HCT116 (cell line): ENCODE data around the gene ADIPOR1. TPM values are rescaled to one million over a fixed set of nuclear protein-coding genes. Genes with fewer than 3 reads are reported as not detected.
A peak's percentile ranks its signal among the peaks of the same experiment; 100 is the strongest.

Experiments
- ATAC-seq: fragments of 200-7000 bp; cut with Tn5 transposase; 2 replicates; pipeline ENCODE4 v1.9.1; 2020; ENCODE audit warnings: mild to moderate bottlenecking, moderate library complexity
- BruUV-seq: library from RNA; stranded (reverse); fragments of 400-500 nt; replicated peaks from 2 replicates; lab custom pipeline; 2021; lab: Mats Ljungman, UMichigan
- CTCF ChIA-PET: fragments of 300-600 bp; sonication (Branson Sonifier 250); formaldehyde crosslinking; loops from one replicate; lab custom pipeline; 2021; ENCODE audit warnings: antibody characterized with exemption; lab: Charles Lee
- POLR2A ChIA-PET: fragments of 300-600, 350-600 bp; sonication (Branson Sonifier 250); formaldehyde crosslinking; loops from one replicate; lab custom pipeline; 2021; ENCODE audit warnings: antibody characterized with exemption; lab: Charles Lee
- RAD21 ChIA-PET, 2 experiments: fragments of 300-600 bp; sonication (Branson Sonifier 250); formaldehyde crosslinking; loops; one replicate each; lab custom pipeline; 2023; ENCODE audit warnings: low total read pairs in 2 of 2; ENCODE audit not compliant: uncharacterized antibody in 2 of 2, unreplicated experiment in 2 of 2, low non-redundant PET in 1 of 2; lab: Charles Lee
- DNase-seq: peaks from one replicate; pipeline ENCODE4 v3.0.0-alpha.2; 2010; ENCODE audit warnings: low read depth, low spot score
- H2AFZ ChIP-seq: fragments of 200-600 bp; shearing (Covaris generic), sonication (generic); 2 replicates; pipeline ENCODE4 v1.6.1; 2017; ENCODE audit warnings: low read depth, mixed run types, mixed read lengths, antibody characterized with exemption, low read length; ENCODE audit not compliant: poor library complexity, severe bottlenecking
- H3K27ac ChIP-seq: 2 replicates; pipeline ENCODE4 v1.5.1; 2012; ENCODE audit warnings: low read depth, low read length
- H3K27me3 ChIP-seq: fragments of 200-600 bp; sonication (generic); 2 replicates; pipeline ENCODE4 v1.6.1; 2016; ENCODE audit warnings: mixed run types, low read length, mixed read lengths; ENCODE audit not compliant: insufficient read depth
- H3K36me3 ChIP-seq, 2 experiments: fragments of 200-500 bp in 1 of 2; fragments of 200-600 bp in 1 of 2; sonication (Bioruptor generic) in 1 of 2; sonication (generic) in 1 of 2; 2 replicates each; pipeline versions ENCODE4 v1.5.1 to v1.6.1; 2014 to 2016; ENCODE audit warnings: low read length in 2 of 2, inconsistent platforms in 1 of 2, mixed read lengths in 1 of 2, mixed run types in 1 of 2; ENCODE audit not compliant: insufficient read depth in 2 of 2, control insufficient read depth in 1 of 2
- H3K4me1 ChIP-seq, 2 experiments: fragments of 200-600 bp in 1 of 2; sonication (generic) in 1 of 2; 2 replicates each; pipeline versions ENCODE4 v1.5.1 to v1.6.1; 2012 to 2017; ENCODE audit warnings: low read length in 2 of 2, inconsistent platforms in 1 of 2, mild to moderate bottlenecking in 1 of 2, mixed read lengths in 1 of 2, mixed run types in 1 of 2, moderate library complexity in 1 of 2; ENCODE audit not compliant: insufficient read depth in 2 of 2, control insufficient read depth in 1 of 2
- H3K4me2 ChIP-seq: fragments of 200-600 bp; sonication (generic); 2 replicates; pipeline ENCODE4 v1.6.1; 2017; ENCODE audit warnings: mixed run types, low read length, mixed read lengths
- H3K4me3 ChIP-seq, 2 experiments: fragments of 200-600 bp in 1 of 2; sonication (generic) in 1 of 2; replicated peaks in 1 of 2; 2 replicates each; pipeline ENCODE4 v1.5.1; 2011 to 2016; ENCODE audit warnings: low read length in 2 of 2, control low read depth in 1 of 2, low read depth in 1 of 2, mild to moderate bottlenecking in 1 of 2, mixed read lengths in 1 of 2, mixed run types in 1 of 2
- H3K79me2 ChIP-seq: fragments of 200-600 bp; sonication (generic); 2 replicates; pipeline ENCODE4 v1.6.1; 2017; ENCODE audit warnings: mild to moderate bottlenecking, mixed run types, low read length, moderate library complexity, mixed read lengths; ENCODE audit not compliant: insufficient read depth
- H3K9ac ChIP-seq: fragments of 200-600 bp; sonication (generic); 2 replicates; pipeline ENCODE4 v1.6.1; 2016; ENCODE audit warnings: low read length, mixed read lengths
- H3K9me2 ChIP-seq: fragments of 200-600 bp; sonication (generic), shearing (Covaris generic); 2 replicates; pipeline ENCODE4 v1.6.1; 2017; ENCODE audit warnings: mixed run types, mild to moderate bottlenecking, moderate library complexity; ENCODE audit not compliant: insufficient read depth
- H3K9me3 ChIP-seq, 2 experiments: fragments of 200-500 bp in 1 of 2; fragments of 200-600 bp in 1 of 2; sonication (Bioruptor generic) in 1 of 2; sonication (generic) in 1 of 2; 2 replicates each; pipeline ENCODE4 v1.6.1; 2014 to 2017; ENCODE audit warnings: low read length in 2 of 2, mixed read lengths in 2 of 2, inconsistent platforms in 1 of 2, low read depth in 1 of 2, mild to moderate bottlenecking in 1 of 2, mixed run types in 1 of 2, moderate library complexity in 1 of 2; ENCODE audit not compliant: control insufficient read depth in 1 of 2, insufficient read depth in 1 of 2
- H4K20me1 ChIP-seq: fragments of 200-600 bp; sonication (generic), shearing (Covaris generic); 2 replicates; pipeline ENCODE4 v1.6.1; 2017; ENCODE audit warnings: mixed run types, mild to moderate bottlenecking, moderate library complexity; ENCODE audit not compliant: insufficient read depth
- CTCF ChIP-seq, 3 experiments: fragments of 200-600 bp in 1 of 3; sonication (generic) in 1 of 3; IDR thresholded peaks in 2 of 3; conservative IDR thresholded peaks in 1 of 3; 2 replicates each; pipeline ENCODE4 v1.5.1; 2012 to 2017; ENCODE audit warnings: low read depth in 2 of 3, low read length in 2 of 3, antibody characterized with exemption in 1 of 3, borderline replicate concordance in 1 of 3, control low read depth in 1 of 3, mild to moderate bottlenecking in 1 of 3, mixed read lengths in 1 of 3, mixed run types in 1 of 3, moderate library complexity in 1 of 3; ENCODE audit not compliant: insufficient read depth in 1 of 3
- EZH2 ChIP-seq: fragments of 200-600 bp; sonication (generic); IDR thresholded peaks from 2 replicates; pipeline ENCODE4 v1.6.1; 2017; ENCODE audit warnings: antibody characterized with exemption, mixed run types
- RAD21 ChIP-seq: IDR thresholded peaks from 2 replicates; pipeline ENCODE4 v1.6.1; 2012; ENCODE audit warnings: low read depth, mild to moderate bottlenecking
- SRF ChIP-seq: IDR thresholded peaks from 2 replicates; pipeline ENCODE4 v1.6.1; 2012; ENCODE audit warnings: low read depth
- TCF7L2 ChIP-seq: IDR thresholded peaks from 2 replicates; pipeline ENCODE4 v1.7.0; 2011; ENCODE audit warnings: borderline replicate concordance, inconsistent platforms; ENCODE audit not compliant: insufficient read depth, insufficient read length; ENCODE audit errors: extremely low read depth
- ZBTB33 ChIP-seq: IDR thresholded peaks from 2 replicates; pipeline ENCODE4 v1.6.1; 2011; ENCODE audit warnings: mild to moderate bottlenecking, low read length, moderate library complexity; ENCODE audit not compliant: insufficient replicate concordance; ENCODE audit errors: extremely low read depth
- intact Hi-C: fragments of 100-400 bp; cut with micrococcal nuclease; formaldehyde crosslinking; loops from 2 replicates; pipeline ENCODE4 v1.10.0; 2022
- total RNA-seq: library from RNA; stranded (reverse); gene quantifications from one replicate; pipeline ENCODE4 v1.2.1, GENCODE V29; 2021; ENCODE audit not compliant: unreplicated experiment

Gene ADIPOR1
- total RNA-seq, 1 experiment from 2014 or later, result 89.8 TPM

- H3K4me3 ChIP-seq, result no peak overlapping the region
- no peaks in the 10 kb centered on the region for H3K9me2 ChIP-seq
- ATAC-seq (peak; percentile 73), DNase-seq (peak; percentile 39)
- CTCF ChIA-PET, result interaction anchor here (0.7 to 1.8 kb wide), 5 partner anchors 9 to 399 kb away, joined by 3 to 5 read pairs (median 4); no protein-coding TSS in a partner anchor
- H3K27ac ChIP-seq, result no peak overlapping the region
- peak overlapping the region; percentile 85 for H2AFZ ChIP-seq
- RAD21 ChIA-PET, result no interaction called here
- H3K9ac ChIP-seq, result no peak overlapping the region
- H3K36me3 ChIP-seq, result no peaks in the 10 kb centered on the region
- intact Hi-C loops, result loop anchor here (1.0 to 2.0 kb wide), 2 partner anchors 73 to 248 kb away; no protein-coding TSS in a partner anchor
- no peaks in the 10 kb centered on the region for H3K79me2 ChIP-seq
- peaks cover 11% of the 10 kb centered on the region; the same call in 1 of the 2 replicates for H3K27me3 ChIP-seq
- H4K20me1 ChIP-seq, result no peaks in the 10 kb centered on the region
- H3K4me1 ChIP-seq, result peaks cover 3 to 11% of the 10 kb centered on the region in 2 experiments; a peak in 2 of 4 replicates
- H3K9me3 ChIP-seq, result no peaks in the 10 kb centered on the region
- TF ChIP-seq EZH2 (no peak), ZBTB33 (no peak), SRF (0 out of 2 replicates have a peak, but pooled peaks have one; percentile 12), TCF7L2 (no peak), CTCF (IDR thresholded peaks at IDR 0.05 in 2 of 3, conservative IDR thresholded peaks at IDR 0.05 in 1 of 3; ENCODE audit: borderline replicate concordance in 1 of 3, insufficient read depth in 1 of 3, low read depth in 2 of 3, low read length in 2 of 3) (peak; percentile 76 to 90 (median 84)), RAD21 (peak; percentile 93)
- H3K4me2 ChIP-seq, result peak overlapping the region; percentile 52
- POLR2A ChIA-PET, result interaction anchor here (2.2 kb wide), 1 partner anchor 8 kb away, joined by 5 read pairs; the partner anchor contains the start of gene TMEM183A
- BruUV-seq, result no TSS peak
Observed at GRCh38 chr1:202998836-202999750, 41.0 kb upstream of the ADIPOR1 start.
